ENCODE measurements around the gene SLC9A9. TPM values are rescaled to one million over a fixed set of nuclear protein-coding genes. Genes with fewer than 3 reads are reported as not detected.

The SLC9A9 gene
- total and polyA plus RNA-seq, 12 donors, result 1.3 to 8.4 (median 3.0) TPM

DNA sequence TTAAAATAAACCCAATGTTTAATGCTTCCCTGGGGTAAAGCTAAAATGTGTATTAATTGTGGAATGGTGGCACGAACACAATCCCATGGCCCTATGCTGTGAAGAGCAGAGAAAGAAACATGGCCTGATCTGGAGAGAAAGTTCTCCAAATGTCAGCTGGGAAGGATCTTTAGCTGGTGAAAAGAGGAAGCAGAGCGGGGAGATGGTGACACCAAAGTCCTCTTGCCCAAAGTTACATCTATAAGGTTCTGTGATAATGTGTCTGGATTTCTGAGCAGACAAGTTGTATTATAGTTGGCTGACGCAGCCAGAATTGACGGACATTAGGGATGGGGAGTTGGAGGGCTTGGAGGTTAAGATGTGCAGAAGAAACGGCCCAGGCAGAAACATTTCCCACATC is 532.5 kb downstream of the SLC9A9 start:
- Histone ChIP-seq H3K9me3 (no peaks in the 10 kb centered on the region), H3K4me1 (peaks cover 0 to 18% (median 8%) of the 10 kb centered on the region in 9 donors), H3K4me3 (no peak overlapping the region), H3K27ac (no peak overlapping the region), H3K36me3 (no peaks in the 10 kb centered on the region), H3K27me3 (no peaks in the 10 kb centered on the region)
- ATAC-seq (no peak), DNase-seq (no peak)
- intact Hi-C loops (cut with DNase I), result no loop called here
- 82% methylated on average over 5 of the region's 5 CpGs for WGBS, 2 donors
- TF ChIP-seq, protein P1, sequence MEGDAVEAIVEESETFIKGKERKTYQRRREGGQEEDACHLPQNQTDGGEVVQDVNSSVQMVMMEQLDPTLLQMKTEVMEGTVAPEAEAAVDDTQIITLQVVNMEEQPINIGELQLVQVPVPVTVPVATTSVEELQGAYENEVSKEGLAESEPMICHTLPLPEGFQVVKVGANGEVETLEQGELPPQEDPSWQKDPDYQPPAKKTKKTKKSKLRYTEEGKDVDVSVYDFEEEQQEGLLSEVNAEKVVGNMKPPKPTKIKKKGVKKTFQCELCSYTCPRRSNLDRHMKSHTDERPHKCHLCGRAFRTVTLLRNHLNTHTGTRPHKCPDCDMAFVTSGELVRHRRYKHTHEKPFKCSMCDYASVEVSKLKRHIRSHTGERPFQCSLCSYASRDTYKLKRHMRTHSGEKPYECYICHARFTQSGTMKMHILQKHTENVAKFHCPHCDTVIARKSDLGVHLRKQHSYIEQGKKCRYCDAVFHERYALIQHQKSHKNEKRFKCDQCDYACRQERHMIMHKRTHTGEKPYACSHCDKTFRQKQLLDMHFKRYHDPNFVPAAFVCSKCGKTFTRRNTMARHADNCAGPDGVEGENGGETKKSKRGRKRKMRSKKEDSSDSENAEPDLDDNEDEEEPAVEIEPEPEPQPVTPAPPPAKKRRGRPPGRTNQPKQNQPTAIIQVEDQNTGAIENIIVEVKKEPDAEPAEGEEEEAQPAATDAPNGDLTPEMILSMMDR (IDR thresholded peaks at IDR 0.05), result no peak

DNA sequence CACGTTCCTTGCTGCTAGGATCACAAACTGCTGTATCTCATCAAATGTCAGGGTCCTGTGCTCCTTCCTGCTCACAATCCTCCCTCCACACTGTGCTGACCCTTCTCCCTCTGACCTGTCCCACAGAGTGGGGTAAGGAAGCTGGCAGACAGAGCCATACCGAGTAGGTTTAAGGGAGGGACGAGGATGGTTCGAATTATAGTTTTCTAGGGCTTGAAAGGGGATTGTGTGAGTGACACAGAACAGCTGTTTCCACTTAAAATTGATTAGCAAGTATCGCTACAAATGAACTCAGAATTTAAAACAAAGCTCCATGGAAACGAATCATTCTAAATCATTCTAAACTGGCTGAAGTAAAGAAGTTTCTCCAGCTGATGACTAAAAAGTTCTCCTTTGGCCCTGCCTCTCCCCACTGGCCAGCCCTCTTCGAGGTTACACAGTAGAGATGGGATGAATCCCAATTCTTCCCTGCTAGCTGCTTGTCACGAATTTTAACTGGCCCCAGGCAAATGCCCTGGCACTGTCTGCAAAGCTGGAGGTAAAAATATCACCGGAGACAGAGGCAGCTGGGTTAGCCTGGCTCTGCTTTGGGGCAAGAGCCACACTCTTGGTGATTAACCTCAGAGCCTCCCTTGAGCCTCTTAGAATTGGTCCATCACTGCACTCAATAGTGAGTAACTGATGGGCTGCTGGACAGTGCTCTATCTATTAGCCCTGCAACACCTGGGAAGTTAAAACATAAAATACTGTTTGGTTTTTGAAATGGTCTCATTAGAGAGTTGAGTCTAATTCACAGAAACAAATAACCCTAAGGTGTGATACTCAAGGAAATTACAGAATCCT is 533.8 kb downstream of the SLC9A9 start:
- Histone ChIP-seq H3K9me3 (no peaks in the 10 kb centered on the region), H3K4me1 (peaks cover 0 to 24% (median 16%) of the 10 kb centered on the region in 9 donors), H3K27ac (no peak overlapping the region), H3K4me3 (no peak overlapping the region), H3K27me3 (no peaks in the 10 kb centered on the region), H3K36me3 (no peaks in the 10 kb centered on the region)
- DNase-seq (no peak), ATAC-seq (peak in 3 of 8 donors; percentile 31 to 58 (median 32))
- TF ChIP-seq, protein P1 (IDR thresholded peaks at IDR 0.05), result no peak
- intact Hi-C loops (cut with DNase I), result no loop called here
- WGBS, 2 donors, result 58 to 62% methylated on average over 9 of the region's 9 CpGs

DNA sequence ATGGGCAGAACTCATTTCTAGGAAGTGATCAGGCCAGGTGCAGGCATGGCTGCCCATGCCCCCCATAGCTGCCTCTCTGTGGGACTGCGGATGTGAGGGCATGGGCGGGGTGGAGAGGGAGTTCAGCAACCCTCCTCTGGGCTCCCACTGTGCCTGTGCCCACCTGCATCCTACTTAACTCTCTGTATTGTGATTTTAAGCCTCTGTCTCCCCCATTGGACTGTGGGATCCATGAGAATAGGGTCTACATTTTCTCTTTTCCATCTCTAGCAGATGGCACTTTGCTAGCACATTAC is 534.4 kb downstream of the SLC9A9 start:
- Histone ChIP-seq H3K4me1 (peaks cover 0 to 28% (median 16%) of the 10 kb centered on the region in 9 donors), H3K36me3 (no peaks in the 10 kb centered on the region), H3K27me3 (no peaks in the 10 kb centered on the region), H3K27ac (no peak overlapping the region), H3K4me3 (no peak overlapping the region), H3K9me3 (no peaks in the 10 kb centered on the region)
- ATAC-seq, result no peak
- TF ChIP-seq, protein P1 (IDR thresholded peaks at IDR 0.05), result no peak
- DNase-seq, result no peak
- WGBS, 2 donors, result 90 to 94% methylated on average over 2 of the region's 2 CpGs
- intact Hi-C loops (cut with DNase I), result no loop called here

DNA sequence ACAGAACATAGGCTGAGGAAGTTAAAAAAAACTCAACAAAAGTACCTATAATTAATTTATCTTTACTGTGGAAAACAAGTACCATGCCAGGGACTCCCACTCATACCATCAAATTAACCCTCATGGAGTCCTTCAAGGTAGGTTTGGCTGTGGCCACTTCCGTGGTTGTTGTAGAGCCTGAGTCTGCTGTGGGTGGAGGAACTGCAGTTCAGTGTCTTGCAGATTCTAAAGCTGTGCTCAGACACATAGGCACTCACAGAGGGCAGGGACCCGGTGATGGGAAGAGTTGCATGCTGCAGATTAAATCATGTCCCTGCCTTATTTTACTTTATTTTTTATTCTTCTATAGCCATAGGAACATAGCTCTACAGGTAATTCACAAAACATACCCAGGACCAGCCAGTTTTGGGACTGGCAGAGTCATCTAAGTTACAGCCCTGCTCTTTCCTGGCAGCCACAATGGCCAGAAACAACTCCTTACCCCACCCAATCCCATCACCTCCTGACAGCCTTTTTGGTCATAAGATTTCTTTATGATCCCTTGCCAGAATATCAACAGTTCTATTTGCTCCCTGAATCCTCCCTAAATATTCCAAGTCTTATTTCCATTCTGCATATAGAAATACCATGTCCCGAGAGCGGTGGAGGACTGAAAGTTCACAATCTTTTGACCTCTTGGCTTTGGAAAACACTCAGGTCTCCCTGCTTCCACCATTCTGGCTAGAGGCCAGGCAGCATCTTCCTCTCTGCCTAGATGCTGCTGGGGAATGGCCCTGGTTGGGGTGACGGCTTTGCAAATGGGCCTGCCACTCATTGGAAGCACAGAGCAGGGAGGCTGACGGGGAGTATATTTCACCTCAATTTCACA is 535.0 kb downstream of the SLC9A9 start:
- ATAC-seq, result peak in 1 of 8 donors; percentile 52
- no peaks in the 10 kb centered on the region for H3K9me3 ChIP-seq
- no peak overlapping the region for H3K27ac ChIP-seq
- H3K36me3 ChIP-seq, result no peaks in the 10 kb centered on the region
- TF ChIP-seq, protein P1 (IDR thresholded peaks at IDR 0.05), result no peak
- 77% methylated on average over 6 of the region's 6 CpGs for WGBS, 2 donors
- no peaks in the 10 kb centered on the region for H3K27me3 ChIP-seq
- intact Hi-C loops (cut with DNase I), result no loop called here
- no peak for DNase-seq
- peaks cover 0 to 28% (median 16%) of the 10 kb centered on the region in 9 donors for H3K4me1 ChIP-seq
- no peak overlapping the region for H3K4me3 ChIP-seq

Measured in heart right ventricle (tissue), 16 donors.